ENCODE data around the gene MOB1B. TPM values are rescaled to one million over a fixed set of nuclear protein-coding genes. Genes with fewer than 3 reads are reported as not detected.

Gene MOB1B
- total RNA-seq, 1 donor from 2014 or later, result 13.0 TPM

DNA sequence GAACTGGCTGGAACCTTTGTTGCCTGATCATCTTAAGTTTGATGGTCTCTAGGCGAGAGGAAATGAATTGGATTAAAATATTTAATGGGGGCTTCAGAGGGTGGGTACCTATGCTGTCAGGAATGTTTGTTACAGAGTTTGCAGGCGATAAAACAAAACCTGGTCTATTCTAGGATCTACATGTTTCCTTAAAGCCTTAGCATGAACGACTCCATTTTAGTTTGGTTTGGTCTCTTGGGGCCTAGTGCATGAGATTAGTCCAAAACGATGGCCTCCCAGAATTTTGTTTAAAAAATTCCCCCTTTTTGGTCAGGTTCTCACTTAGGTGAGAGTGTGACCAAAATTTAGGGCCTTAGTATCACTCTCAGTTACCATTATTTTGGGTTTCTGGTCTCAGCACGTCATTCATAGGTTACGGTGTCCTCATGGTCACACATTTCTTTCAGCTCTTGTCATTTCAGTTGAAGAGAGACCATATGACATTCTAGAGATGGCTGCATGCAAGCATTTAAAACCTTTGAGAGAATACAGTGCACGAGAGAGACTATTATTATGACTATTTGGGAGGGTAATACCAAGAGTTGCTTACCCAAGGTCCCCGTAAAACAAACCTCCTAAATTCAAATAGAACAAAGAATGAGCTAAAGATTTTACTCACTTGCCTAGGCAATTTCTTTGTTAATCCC is 13.8 kb downstream of the MOB1B start:
- Histone ChIP-seq H3K4me1 (peaks cover 6% of the 10 kb centered on the region), H3K27me3 (no peaks in the 10 kb centered on the region), H3K4me3 (no peak overlapping the region), H3K27ac (no peak overlapping the region), H3K9me3 (no peaks in the 10 kb centered on the region), H3K36me3 (peaks cover 0 to 5% of the 10 kb centered on the region in 2 donors)
- intact Hi-C loops (cut with DNase I), result no loop called here
- TF ChIP-seq, protein P1, sequence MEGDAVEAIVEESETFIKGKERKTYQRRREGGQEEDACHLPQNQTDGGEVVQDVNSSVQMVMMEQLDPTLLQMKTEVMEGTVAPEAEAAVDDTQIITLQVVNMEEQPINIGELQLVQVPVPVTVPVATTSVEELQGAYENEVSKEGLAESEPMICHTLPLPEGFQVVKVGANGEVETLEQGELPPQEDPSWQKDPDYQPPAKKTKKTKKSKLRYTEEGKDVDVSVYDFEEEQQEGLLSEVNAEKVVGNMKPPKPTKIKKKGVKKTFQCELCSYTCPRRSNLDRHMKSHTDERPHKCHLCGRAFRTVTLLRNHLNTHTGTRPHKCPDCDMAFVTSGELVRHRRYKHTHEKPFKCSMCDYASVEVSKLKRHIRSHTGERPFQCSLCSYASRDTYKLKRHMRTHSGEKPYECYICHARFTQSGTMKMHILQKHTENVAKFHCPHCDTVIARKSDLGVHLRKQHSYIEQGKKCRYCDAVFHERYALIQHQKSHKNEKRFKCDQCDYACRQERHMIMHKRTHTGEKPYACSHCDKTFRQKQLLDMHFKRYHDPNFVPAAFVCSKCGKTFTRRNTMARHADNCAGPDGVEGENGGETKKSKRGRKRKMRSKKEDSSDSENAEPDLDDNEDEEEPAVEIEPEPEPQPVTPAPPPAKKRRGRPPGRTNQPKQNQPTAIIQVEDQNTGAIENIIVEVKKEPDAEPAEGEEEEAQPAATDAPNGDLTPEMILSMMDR (IDR thresholded peaks at IDR 0.05), result no peak
- TF ChIP-seq POLR2AphosphoS5 (IDR thresholded peaks at IDR 0.05; ENCODE audit: insufficient read depth in 1 of 2, low read depth in 1 of 2), result no peak
- no peak for TF ChIP-seq POLR2A (IDR thresholded peaks at IDR 0.05)
- no peak for DNase-seq (ENCODE audit: extremely low spot score in 2 of 2)

DNA sequence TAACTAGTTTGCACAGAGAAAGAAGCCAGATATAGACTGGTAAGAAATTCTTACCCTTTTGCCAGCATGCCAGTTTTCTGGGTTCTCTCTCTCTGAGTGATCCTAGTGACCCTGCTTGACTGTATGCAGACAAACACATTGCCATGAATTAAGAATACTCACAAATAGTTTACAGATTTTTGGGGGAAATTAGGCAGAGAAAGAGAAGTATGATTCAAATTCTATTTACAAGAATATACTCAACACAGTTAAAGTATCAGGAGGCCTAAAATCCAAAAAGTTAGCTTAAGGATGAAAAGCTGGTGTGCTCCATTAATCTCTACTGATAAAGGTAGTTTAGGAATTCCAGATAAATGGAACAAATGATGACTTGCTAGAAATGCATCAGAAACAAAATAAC is 18.4 kb downstream of the MOB1B start:
- intact Hi-C loops (cut with DNase I), result no loop called here
- H3K4me1 ChIP-seq, result no peaks in the 10 kb centered on the region
- no peaks in the 10 kb centered on the region for H3K36me3 ChIP-seq
- TF ChIP-seq POLR2A (IDR thresholded peaks at IDR 0.05) (no peak), POLR2AphosphoS5 (IDR thresholded peaks at IDR 0.05; ENCODE audit: insufficient read depth in 1 of 2, low read depth in 1 of 2) (no peak)
- TF ChIP-seq, protein P1 (IDR thresholded peaks at IDR 0.05), result no peak
- H3K9me3 ChIP-seq, result no peaks in the 10 kb centered on the region
- H3K27me3 ChIP-seq, result no peaks in the 10 kb centered on the region
- H3K27ac ChIP-seq, result no peak overlapping the region
- no peak for DNase-seq (ENCODE audit: extremely low spot score in 2 of 2)
- H3K4me3 ChIP-seq, result no peak overlapping the region

DNA sequence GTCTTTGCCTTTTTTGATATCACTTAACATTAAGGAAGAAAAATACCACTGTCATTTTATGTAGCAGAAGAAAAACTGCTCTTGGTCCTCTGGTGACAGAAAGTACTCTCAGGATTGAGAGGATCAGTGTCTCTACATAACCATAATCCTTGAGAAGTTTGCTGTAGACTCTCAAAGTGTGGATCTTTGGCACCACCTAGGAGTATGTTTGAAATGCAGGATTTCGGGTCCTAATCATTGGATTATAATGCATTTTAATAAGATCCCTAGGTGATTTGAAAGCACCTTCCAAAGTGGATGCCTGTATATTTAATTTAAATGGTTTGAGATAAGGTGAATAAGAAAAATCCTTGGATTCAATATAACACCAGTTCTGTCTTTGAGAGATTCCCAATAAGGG is 23.2 kb downstream of the MOB1B start:
- Histone ChIP-seq H3K4me1 (no peaks in the 10 kb centered on the region), H3K36me3 (no peaks in the 10 kb centered on the region), H3K4me3 (no peak overlapping the region), H3K27ac (no peak overlapping the region), H3K9me3 (no peaks in the 10 kb centered on the region), H3K27me3 (no peaks in the 10 kb centered on the region)
- TF ChIP-seq POLR2A (IDR thresholded peaks at IDR 0.05), result no peak
- TF ChIP-seq, protein P1 (IDR thresholded peaks at IDR 0.05), result no peak
- no peak for TF ChIP-seq POLR2AphosphoS5 (IDR thresholded peaks at IDR 0.05; ENCODE audit: insufficient read depth in 1 of 2, low read depth in 1 of 2)
- DNase-seq (ENCODE audit: extremely low spot score in 2 of 2), result no peak
- intact Hi-C loops (cut with DNase I), result no loop called here

DNA sequence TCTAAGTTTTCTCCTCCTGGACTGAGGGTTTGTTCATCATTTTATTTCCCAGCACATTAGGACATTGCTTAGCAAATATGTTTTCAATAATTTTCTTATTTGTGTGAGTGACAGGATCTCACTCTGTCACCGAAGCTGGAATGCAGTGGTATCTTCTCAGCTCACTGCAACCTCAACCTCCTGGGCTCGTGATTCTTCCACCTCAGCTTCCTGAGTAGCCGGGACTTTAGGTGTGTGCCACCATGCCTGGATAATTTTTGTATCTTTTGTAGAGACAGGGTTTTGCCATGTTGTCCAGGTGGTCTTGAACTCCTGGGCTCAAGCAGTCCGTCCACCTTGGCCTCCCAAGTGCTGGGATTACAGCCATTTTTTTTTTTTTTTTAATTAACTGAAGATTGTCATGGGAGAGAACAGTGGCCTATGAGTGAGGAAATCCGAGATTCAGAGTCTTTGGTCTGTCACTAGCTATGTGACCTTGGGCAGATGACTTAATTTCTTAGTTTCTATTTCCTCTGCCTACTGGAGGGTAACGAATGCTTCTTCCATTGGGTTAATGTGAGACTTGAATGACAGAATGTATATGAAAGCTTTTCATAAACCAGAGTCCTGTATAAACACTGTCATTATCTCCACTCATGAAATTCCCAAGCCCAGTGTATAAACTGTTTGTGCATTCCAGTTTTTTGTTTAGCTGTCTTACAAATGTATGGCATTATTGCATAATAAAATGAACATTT is 23.9 kb downstream of the MOB1B start:
- intact Hi-C loops (cut with DNase I), result no loop called here
- no peaks in the 10 kb centered on the region for H3K9me3 ChIP-seq
- no peak for DNase-seq (ENCODE audit: extremely low spot score in 2 of 2)

More for the DNA sequence above, 23.9 kb downstream of the MOB1B start:
- Histone ChIP-seq H3K27ac (no peak overlapping the region), H3K4me3 (no peak overlapping the region), H3K36me3 (no peaks in the 10 kb centered on the region), H3K27me3 (no peaks in the 10 kb centered on the region), H3K4me1 (no peaks in the 10 kb centered on the region)
- TF ChIP-seq POLR2AphosphoS5 (IDR thresholded peaks at IDR 0.05; ENCODE audit: insufficient read depth in 1 of 2, low read depth in 1 of 2) (no peak), POLR2A (IDR thresholded peaks at IDR 0.05) (no peak)
- TF ChIP-seq, protein P1 (IDR thresholded peaks at IDR 0.05), result no peak

Data from vagina (tissue), 2 donors.